ENCODE results near the gene PI4KB.

PI4KB gene

DNA sequence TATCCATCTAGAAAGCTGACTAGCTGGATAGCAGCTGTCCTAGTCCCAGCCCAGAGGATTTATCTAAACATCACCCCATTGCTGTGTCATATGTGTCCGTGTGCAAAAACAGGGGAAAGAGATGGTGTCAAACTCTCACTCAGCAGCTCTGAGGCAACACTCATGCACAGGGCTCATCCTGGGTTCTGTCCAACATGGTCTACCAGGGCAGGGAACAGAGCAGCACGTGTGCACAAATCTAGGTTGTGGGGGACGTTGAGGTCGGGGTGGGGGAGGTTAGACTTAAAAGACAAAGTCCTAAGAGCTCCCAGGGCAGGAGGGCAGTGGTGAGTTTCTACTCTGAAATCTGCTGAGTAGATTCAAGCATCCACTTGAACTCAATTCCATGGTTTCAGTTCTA lies 16.2 kb downstream of the PI4KB start:
- no peak for DNase-seq

DNA sequence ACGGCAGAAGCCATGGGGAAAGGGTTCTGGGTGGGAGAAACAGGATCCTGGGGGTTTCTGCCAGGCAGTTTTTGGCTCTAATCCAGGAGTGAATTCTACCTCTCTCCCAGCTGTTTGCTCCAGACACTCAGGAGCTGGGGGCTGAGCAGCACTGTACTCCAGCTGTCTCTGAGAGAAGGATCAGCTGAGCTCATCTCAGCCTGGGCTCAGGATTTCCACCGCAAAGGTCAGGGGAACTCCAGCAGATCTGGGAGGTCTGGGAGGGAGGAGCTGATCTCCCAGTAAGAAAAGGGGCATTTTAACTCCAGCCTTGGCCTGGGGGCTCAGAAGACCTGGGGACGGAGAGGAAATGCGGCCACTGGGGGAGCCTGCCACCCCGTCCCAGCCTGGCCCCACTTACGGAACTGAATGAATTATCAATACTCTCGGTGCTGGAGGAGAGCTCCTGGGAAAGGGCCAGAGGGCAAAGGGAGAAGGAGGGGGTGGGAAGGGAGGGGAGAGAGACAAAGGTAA lies 17.3 kb downstream of the PI4KB start:
- no peak for DNase-seq

DNA sequence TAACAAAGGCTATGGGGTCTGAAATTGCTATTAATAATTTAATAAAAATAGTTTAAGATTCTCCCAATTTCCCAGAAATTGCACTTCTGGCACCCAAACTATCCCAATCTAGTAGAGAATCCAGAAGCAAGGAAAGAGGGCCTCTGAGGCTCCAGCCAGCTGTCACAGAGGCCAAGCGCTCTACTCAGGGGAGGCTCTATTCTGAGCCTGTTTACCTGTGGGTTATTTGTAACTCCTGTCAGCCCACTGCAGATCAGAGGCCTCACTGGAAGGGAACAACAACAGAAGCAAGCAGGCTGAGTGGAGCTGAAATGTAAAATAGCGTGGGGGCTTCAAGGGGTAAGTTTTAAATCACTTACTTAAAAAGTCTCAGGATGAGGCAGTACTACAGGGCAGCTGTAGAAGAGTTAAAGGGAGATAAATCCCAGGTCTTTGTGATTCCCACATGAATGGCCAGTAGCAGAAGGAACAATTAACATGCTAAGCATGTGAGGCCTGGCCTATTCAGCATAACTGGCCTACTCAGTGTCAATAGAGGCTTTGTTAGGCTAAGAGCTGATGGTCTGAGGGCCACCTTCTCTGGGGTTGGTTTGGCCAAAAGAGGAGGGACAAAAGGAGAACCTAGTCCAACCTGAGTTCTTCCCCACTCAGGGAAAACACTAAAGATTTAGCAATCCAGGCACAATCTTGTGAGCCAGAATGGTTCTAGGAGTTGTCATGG lies 32.3 kb downstream of the PI4KB start:
- DNase-seq, result no peak

DNA sequence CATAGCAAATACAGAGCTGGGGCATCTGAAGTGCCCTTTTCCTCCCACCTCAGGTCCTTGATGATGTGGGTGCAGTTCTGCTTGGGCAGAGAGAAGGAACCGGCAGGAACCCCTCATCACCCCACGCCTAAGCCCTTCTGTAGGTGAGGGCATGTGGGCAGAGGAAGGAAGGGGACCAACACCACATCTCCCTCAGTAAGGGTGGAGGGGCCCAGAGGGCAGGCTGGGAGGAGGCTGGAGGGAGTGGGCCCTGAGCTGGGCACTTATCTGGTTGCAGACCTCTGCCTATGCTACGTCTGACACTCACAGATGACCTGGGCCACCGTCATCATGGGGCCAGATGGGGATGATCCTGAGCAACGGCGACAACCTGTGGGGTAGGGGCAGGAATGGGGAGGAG lies 34.1 kb downstream of the PI4KB start:
- no peak for DNase-seq

DNA sequence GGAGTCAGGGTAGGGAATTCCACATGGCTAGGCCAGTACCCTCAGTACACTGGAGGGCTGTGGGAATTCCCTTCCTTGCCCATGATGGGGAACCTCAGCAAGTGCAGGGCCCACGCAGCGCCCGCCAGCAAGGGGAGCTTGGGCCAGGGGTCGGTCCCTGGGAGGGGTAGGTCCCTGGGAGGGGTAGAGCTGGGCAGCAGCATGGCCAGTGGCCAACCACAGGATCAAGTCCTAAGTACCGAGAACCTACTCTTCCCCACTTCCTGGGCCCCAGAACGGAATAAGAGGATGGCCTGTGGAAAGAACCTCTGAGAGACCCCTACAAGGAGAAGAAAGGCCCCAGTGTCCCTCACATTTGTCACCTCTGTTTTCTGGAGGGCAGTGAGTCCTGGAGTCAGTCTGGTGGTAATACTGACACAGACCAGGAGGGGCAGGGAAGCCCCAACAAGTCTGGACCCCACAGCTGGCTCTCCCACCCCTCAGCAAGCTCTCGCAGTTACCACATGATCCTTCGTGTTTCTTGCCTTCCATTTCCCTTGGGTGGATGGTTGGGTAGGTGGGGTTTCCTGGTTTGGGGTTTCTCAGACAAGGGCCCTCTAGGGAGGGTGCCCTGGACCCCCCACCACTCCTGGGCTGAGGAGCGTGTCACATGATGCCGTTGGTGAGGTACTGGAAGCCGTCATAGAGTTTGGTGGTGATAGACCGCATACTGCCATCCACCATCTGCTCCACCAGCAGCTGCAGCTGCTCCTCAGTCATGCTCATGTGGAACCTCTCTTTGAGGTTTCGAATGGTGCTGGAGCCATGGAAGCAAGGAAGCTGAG lies 34.8 kb downstream of the PI4KB start:
- no peak for DNase-seq

DNA sequence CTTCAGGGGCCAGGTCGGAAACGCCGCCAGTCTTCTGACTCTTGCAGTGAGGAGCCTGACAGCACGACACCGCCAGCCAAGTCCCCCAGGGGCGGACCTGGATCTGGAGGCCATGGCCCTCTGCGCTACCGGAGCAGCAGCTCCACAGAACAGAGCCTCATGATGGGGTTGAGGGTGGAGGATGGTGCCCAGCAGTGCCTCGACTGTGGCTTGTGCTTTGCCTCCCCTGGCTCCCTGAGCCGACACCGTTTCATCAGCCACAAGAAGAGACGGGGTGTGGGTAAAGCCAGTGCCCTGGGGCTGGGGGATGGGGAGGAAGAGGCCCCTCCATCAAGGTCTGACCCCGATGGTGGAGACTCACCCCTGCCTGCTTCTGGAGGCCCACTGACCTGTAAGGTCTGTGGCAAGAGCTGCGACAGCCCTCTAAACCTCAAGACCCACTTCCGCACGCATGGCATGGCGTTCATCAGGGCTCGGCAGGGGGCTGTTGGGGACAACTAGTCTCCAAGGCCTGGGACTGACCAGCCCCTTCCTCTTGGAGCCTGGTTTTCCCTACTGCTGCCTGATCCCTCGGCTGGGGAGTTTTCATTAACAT lies 36.4 kb downstream of the PI4KB start:
- no peak for DNase-seq

DNA sequence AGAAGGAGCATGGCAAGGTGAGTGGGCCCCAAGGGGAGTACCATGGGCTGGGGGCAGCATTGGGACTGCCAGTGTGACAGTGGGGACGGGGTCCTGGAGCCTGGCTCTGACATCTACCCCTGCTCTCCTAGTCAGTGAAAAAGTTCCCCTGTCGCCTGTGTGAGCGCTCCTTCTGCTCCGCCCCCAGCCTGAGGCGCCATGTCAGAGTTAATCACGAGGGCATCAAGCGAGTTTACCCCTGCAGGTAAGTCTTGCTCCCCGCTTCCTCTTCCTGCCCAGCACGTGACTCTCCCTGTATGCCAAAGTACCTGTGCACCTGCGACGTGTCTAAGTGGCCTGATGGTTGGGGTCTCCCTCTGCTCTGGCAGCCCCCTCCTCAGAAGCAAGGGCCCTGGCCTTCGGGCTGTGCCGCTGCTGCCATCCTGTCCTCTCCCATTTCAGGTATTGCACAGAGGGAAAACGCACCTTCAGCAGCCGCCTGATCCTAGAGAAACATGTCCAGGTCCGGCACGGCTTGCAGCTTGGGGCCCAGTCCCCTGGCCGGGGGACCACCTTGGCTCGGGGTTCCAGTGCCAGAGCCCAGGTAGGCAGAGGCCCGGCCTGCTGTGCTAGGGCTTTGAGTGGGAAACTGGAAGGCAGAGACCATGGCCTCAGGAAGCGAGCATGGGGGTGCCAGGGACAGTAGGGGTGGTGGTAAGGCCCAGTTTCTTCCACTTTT lies 37.1 kb downstream of the PI4KB start:
- DNase-seq, result no peak

DNA sequence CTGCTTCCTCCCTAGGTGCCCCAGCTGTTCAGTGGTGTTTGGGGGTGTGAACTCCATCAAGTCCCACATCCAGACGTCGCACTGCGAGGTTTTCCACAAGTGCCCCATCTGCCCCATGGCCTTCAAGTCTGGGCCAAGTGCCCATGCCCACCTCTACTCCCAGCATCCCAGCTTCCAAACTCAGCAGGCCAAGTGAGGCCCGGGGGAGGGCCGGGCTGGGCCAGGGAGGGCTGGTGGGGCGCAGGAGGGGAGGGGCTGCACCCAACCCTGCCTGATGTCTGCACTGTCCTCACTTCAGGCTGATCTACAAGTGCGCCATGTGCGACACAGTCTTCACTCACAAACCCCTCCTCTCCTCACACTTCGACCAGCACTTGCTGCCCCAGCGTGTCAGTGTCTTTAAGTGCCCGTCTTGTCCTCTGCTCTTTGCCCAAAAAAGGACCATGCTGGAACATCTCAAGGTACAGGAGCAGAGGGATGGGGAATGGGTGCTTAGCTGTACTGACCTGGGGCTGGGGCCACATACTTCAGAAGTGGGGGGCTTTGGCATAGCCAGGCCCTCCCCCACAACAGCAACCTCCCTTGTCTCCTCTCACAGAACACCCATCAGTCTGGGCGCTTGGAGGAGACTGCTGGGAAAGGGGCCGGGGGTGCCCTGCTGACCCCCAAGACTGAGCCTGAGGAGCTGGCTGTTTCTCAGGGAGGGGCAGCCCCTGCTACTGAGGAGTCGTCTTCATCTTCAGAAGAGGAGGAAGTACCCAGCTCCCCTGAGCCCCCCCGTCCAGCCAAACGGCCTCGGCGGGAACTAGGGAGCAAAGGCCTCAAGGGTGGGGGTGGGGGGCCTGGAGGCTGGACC lies 37.9 kb downstream of the PI4KB start:
- no peak for DNase-seq

DNA sequence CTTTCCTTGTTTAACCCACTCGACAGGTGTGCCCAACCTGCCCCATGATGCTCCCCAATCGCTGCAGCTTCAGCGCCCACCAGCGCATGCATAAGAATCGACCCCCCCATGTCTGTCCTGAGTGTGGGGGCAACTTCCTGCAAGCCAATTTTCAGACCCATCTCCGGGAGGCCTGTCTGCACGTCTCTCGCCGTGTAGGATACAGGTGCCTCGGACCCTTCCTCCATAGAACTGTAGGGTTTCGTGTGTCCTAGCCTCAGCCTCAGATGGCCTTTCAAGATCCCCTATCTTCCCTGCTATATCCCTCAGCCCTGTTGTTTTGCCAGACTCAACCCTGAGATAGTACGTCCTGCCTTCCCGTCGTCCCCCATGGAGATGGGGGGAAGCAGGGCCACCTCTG lies 38.7 kb downstream of the PI4KB start:
- no peak for DNase-seq

DNA sequence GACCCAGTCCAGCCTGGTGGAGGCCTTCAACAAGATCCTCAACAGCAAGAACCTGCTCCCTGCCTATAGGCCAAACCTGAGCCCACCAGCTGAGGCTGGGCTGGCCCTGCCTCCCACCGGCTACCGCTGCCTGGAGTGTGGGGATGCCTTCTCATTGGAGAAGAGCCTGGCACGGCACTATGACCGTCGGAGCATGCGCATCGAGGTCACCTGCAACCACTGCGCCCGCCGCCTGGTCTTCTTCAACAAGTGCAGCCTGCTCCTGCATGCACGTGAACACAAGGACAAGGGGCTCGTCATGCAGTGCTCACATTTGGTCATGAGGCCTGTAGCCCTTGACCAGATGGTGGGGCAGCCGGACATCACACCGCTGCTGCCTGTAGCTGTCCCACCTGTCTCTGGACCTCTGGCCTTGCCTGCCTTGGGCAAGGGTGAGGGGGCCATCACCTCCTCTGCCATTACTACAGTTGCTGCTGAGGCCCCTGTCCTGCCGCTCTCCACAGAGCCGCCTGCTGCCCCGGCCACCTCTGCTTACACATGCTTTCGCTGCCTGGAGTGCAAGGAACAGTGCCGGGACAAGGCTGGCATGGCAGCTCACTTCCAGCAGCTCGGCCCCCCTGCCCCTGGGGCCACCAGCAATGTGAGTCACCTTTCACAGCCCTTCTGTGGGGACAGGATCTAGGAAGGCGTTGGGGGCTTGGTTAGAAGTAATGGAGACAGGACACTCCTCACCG lies 39.3 kb downstream of the PI4KB start:
- DNase-seq, result no peak

DNA sequence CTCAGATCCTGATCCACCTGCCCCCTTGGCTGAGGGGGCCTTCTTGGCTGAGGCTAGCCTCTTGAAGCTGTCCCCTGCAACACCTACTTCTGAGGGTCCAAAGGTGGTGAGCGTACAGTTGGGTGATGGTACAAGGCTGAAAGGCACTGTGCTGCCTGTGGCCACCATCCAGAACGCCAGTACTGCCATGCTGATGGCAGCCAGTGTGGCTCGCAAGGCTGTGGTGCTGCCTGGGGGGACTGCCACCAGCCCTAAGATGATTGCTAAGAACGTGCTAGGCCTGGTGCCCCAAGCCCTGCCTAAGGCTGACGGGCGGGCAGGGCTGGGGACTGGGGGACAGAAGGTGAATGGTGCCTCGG lies 39.9 kb downstream of the PI4KB start:
- DNase-seq, result no peak

DNA sequence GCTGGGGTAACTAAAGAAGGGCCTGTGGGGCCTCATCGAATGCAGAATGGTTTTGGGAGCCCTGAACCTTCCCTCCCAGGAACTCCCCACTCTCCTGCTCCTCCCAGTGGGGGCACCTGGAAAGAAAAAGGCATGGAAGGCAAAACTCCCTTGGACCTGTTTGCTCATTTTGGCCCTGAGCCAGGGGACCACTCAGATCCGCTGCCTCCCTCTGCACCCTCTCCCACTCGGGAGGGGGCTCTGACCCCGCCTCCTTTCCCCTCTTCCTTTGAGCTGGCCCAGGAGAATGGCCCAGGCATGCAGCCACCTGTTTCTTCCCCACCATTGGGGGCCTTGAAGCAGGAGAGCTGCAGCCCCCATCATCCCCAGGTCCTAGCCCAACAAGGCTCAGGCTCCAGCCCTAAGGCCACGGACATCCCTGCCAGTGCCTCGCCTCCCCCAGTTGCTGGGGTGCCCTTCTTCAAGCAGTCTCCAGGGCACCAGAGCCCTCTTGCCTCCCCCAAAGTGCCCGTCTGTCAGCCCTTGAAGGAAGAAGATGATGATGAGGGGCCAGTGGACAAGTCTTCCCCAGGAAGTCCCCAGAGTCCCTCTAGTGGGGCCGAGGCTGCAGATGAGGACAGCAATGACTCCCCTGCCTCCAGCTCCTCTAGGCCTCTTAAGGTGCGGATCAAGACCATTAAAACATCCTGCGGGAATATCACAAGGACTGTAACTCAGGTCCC lies 40.4 kb downstream of the PI4KB start:
- no peak for DNase-seq

DNA sequence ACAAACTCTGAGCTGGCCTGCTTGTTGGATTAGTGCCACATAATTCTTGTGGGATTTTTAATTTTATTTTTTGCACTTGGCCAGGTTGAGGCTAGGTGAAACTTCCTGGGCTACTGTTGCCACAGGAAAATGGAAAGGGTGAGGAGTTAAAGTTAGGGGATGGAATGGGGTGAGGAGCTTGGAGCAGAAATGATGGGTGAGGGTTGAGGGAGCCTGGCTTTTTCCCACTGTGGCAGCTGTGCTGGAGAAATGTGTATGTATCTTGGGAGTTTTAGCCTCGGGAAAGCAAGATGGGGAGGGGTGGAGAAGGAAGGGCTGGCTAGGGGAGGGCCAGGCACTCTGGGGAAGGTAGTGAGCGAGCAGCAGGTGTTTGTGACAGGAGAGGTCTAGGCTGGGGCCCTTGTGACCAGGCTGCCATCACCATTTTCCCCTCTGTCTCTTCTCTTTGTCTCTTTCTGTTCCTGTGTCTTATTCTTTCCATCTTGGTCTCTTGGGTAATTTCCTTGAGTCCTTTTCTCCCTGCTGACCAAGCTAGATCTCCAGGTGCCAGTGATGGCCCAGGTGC lies 43.1 kb downstream of the PI4KB start:
- no peak for DNase-seq

DNA sequence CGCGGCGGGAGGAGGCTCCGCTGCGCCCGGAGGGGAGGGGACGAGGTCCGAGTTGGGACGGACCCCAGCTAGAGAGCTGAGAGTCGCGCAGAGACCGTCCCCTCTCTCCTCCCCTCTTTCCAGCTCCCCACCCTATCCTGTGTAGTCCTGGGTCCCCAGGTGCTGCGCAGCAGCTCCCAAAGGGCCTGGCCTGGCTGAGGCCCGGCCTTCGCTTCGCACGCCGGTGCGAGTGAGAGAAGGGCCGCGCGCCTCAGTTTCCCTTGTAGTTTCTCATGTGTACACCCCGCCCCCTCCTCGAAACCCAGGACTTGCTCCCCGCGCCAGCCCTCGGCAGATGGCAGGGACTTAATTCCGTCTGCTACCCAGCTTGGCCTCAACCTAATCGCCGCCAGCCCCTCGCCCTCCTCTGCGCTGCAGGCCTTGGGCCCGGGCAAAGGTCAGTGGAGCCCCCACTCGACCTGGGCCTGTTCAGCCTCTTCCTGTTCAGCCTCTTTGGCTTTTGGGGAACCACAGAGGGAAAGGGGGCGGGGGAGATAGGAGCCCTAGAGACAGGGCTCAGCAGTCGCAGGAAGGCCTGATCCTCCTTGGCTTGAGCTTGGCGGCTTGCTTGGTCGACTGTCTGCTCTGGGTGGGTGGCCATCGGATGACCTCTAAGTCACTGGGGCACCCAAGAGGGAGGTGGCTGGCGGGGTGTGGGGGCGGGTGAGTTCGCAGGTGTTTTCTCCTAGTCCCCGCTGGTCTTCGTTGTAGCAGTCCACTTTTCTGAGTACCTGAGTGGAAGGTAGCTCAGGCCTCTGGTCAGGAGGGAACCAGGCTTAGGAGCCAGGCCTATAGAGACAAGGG lies 44.1 kb downstream of the PI4KB start:
- no peak for DNase-seq

DNA sequence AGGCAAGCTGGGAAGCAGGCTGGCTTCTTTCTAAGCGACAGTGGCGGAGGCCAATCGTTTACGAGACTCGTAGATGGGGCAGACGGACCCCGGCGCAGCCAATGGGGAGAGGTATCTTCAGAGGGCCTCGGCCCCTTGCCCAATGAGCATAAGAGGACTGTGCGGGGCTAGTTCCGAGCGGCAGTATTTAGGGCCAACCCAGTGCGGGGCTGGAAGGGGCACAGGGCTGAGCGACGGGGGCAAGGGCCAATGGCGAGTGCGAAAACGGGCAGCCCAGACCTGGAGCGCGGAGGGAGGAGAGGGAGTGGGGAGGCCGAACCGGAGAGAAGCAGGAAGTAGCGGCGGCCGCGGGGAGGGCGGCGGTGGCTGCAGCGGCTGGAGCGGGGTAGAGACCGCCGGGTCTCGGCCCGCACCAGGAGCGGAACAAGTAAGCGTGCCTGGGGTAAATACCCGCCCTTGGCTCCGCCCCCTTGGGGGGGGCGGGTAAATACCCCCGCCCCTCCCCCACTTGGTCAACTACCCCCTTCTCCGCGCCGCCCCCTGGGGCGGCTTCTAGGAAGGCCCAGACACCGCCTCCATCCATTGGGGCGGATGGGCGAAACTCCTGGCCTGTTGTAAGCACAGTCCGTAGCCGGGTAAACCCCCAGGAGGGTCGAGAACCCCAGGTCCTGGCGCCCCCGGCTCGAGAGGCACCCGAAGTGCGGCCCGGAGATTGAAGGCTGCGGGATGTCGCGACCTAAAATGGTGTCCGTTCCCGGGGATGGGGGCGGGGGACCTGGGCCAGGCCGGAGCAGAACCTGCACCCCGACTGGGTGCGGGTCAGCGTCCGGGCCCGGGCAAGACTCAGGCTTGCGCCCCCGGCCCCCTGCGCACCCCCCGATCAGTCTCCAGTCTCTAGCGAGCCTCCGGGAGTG lies 45.0 kb downstream of the PI4KB start, which contains the start of gene ZNF687:
ZNF687 (plus strand) TSS at position 331 of the 914 bp plus-strand sequence. CDS start 3,993 bp downstream, outside the sequence.
- peak; percentile 100 for DNase-seq

DNA sequence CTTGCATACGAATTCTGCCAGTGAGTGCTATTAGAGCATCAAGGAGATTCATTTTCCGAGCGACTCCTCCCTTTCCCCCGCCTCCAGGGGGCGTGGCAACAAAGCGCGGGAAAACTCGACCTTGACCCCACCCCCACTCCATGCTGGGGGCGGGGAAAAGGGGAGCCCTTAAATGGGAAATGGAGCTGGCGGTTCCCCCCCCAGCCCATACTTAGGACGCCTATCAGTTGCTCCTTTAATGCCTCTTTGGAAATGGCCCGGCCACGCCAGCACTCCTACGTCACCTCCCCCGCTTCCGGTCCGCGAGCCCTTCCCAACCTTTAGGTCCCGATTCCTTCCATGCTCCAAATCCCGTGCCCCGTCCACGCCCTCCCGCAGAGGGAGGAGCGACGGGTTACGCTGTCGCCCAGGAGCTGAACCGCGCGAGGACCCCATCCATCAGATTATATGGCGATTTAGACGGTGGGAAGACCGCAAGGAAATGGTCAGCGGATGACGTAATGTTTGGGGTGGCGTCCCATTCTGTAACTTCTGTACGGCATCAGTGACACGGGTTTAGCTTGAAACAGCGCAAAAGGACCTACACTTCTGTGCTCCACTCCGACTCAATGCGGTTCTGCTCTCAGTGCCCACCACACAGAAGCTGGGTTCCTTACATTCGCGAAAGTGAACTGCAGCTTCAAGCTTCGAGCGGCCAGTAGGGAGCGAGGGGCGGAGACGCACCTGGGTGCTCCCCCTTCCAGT lies 45.8 kb downstream of the PI4KB start:
- DNase-seq, result peak; percentile 98

DNA sequence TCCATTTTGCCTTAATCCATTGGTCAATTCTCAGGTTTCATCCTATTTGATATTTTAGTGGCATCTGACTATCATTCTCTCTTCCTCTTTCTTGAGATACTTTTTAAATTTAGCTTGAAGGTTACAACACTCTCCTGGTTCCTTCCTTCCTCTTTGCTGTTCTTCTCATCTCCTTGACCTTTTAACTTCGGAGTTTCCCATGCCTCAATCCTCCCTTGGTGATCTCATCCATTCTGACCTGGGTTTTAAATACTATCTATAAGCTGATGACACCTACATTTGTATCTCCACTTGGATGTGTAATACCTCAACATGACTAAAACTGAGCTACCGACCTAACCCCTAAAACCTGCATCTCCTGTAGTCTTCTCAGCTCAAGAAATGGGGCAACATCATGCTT lies 50.0 kb downstream of the PI4KB start:
- no peak for DNase-seq

Measured in NCI-H1048 (cell line).